Left renal cortex interstitium (tissue), 4 donors: Measurements from ENCODE around the gene CDH5. TPM values are rescaled to one million over a fixed set of nuclear protein-coding genes. Genes with fewer than 3 reads are reported as not detected.
"Not testable (repeated sequence)": the region's sequence is repeated elsewhere in the genome, so short reads cannot be mapped to it uniquely, and the experiment has no call there.

Experiments
- DNase-seq, 4 donors: peaks; one replicate each; pipeline ENCODE4 v3.0.0-alpha.2; 2013; ENCODE audit warnings: low read depth in 4 of 4, low spot score in 2 of 4, missing footprints in 1 of 4
- polyA plus RNA-seq, 4 donors: library from polyadenylated mRNA; unstranded; fragments of 120-200 nt; gene quantifications; one replicate each; pipeline ENCODE4 v1.2.1, GENCODE V29; 2013; ENCODE audit not compliant: insufficient read length in 4 of 4

CDH5 gene
- polyA plus RNA-seq, 4 donors: 56.4 to 67.2 (median 62.0) TPM

- DNase-seq: no peak
Observed at GRCh38 chr16:66431760-66432159, 65.3 kb downstream of the CDH5 start.

GRCh38 chr16:66432429-66432828 is 65.9 kb downstream of the CDH5 start:
- no peak for DNase-seq

GRCh38 chr16:66434619-66435430 is 68.3 kb downstream of the CDH5 start:
- DNase-seq: no peak

GRCh38 chr16:66435896-66436295 is 69.4 kb downstream of the CDH5 start:
- no peak for DNase-seq

GRCh38 chr16:66437391-66437945 is 71.0 kb downstream of the CDH5 start:
- no peak for DNase-seq

- no peak for DNase-seq
Observed at GRCh38 chr16:66438536-66438935, 72.0 kb downstream of the CDH5 start.

GRCh38 chr16:66439051-66439730 is 72.7 kb downstream of the CDH5 start:
- no peak for DNase-seq

GRCh38 chr16:66440271-66440802 is 73.8 kb downstream of the CDH5 start:
- DNase-seq: no peak

- DNase-seq: no peak
Observed at GRCh38 chr16:66440970-66441369, 74.5 kb downstream of the CDH5 start.

GRCh38 chr16:66441586-66442375 is 75.3 kb downstream of the CDH5 start:
- no peak for DNase-seq

- DNase-seq: no peak
Observed at GRCh38 chr16:66442502-66443268, 76.2 kb downstream of the CDH5 start.

GRCh38 chr16:66443269-66443652 is 76.8 kb downstream of the CDH5 start:
- no peak for DNase-seq

- DNase-seq: no peak
Observed at GRCh38 chr16:66444049-66444481, 77.6 kb downstream of the CDH5 start.

- no peak for DNase-seq
Observed at GRCh38 chr16:66446737-66447136, 80.2 kb downstream of the CDH5 start.

- no peak for DNase-seq
Observed at GRCh38 chr16:66447491-66447890, 81.0 kb downstream of the CDH5 start.

- no peak for DNase-seq
Observed at GRCh38 chr16:66451548-66451947, 85.1 kb downstream of the CDH5 start.

GRCh38 chr16:66453230-66453629 is 86.7 kb downstream of the CDH5 start:
- not testable (repeated sequence) for DNase-seq
